WTC11 (cell line): ENCODE data around the gene CD59. TPM values are rescaled to one million over a fixed set of nuclear protein-coding genes. Genes with fewer than 3 reads are reported as not detected.

Experiments
- ATAC-seq: fragments of 200-7000 bp; cut with Tn5 transposase; 2 replicates; pipeline ENCODE4 v1.10.0; 2021; ENCODE audit warnings: mild to moderate bottlenecking, moderate library complexity
- CTCF ChIA-PET: fragments of 300-600 bp; sonication (Branson Sonifier 250); formaldehyde crosslinking; loops from one replicate; lab custom pipeline; 2021; ENCODE audit warnings: antibody characterized with exemption; lab: Charles Lee
- POLR2A ChIA-PET: fragments of 350-600 bp; sonication (Branson Sonifier 250); formaldehyde crosslinking; loops from one replicate; lab custom pipeline; 2021; ENCODE audit warnings: antibody characterized with exemption; lab: Charles Lee
- DNase-seq: peaks from one replicate; pipeline ENCODE4 v3.0.0; 2021; ENCODE audit warnings: low spot score
- H3K27ac Mint-ChIP-seq: 2 replicates; pipeline ENCODE4 v1.8.0; 2021; ENCODE audit warnings: mixed read lengths
- H3K27me3 Mint-ChIP-seq: 2 replicates; pipeline ENCODE4 v1.8.0; 2021; ENCODE audit warnings: low read depth, mild to moderate bottlenecking, moderate library complexity, mixed read lengths
- H3K36me3 Mint-ChIP-seq: 2 replicates; pipeline ENCODE4 v1.8.0; 2021; ENCODE audit warnings: mixed read lengths
- H3K4me1 Mint-ChIP-seq: 2 replicates; pipeline ENCODE4 v1.8.0; 2022; ENCODE audit warnings: mixed read lengths
- H3K4me3 Mint-ChIP-seq: 2 replicates; pipeline ENCODE4 v1.8.0; 2021; ENCODE audit warnings: mild to moderate bottlenecking, moderate library complexity, mixed read lengths
- H3K9me3 Mint-ChIP-seq: 2 replicates; pipeline ENCODE4 v1.8.0; 2021; ENCODE audit warnings: mixed read lengths
- CBFB ChIP-seq: sonication (generic); formaldehyde crosslinking; IDR thresholded peaks from 2 replicates; pipeline ENCODE4 v1.8.1; 2022; ENCODE audit warnings: mild to moderate bottlenecking, low read depth, missing genetic modification reagents
- FOXP1 ChIP-seq: sonication (generic); formaldehyde crosslinking; IDR thresholded peaks from 2 replicates; pipeline ENCODE4 v1.8.0; 2022; ENCODE audit warnings: missing genetic modification reagents, mild to moderate bottlenecking, moderate library complexity, borderline replicate concordance
- IRF1 ChIP-seq: sonication (generic); formaldehyde crosslinking; IDR thresholded peaks from 2 replicates; pipeline ENCODE4 v1.8.0; 2023; ENCODE audit warnings: missing genetic modification reagents
- NR1H2 ChIP-seq: sonication (generic); formaldehyde crosslinking; IDR thresholded peaks from 2 replicates; pipeline ENCODE4 v1.9.0; 2021; ENCODE audit warnings: mild to moderate bottlenecking, moderate library complexity, missing genetic modification reagents
- PRRX2 ChIP-seq: fragments of 250-450 bp; sonication (Bioruptor Pico); IDR thresholded peaks from 2 replicates; pipeline ENCODE4 v1.8.0; 2021; ENCODE audit warnings: mild to moderate bottlenecking
- SMAD4 ChIP-seq: sonication (generic); formaldehyde crosslinking; IDR thresholded peaks from 2 replicates; pipeline ENCODE4 v1.8.0; 2022; ENCODE audit warnings: mild to moderate bottlenecking, missing genetic modification reagents
- SOX15 ChIP-seq: fragments of 250-450 bp; sonication (Bioruptor Pico); IDR thresholded peaks from 2 replicates; pipeline ENCODE4 v1.9.0; 2021; ENCODE audit warnings: mild to moderate bottlenecking
- TCF7 ChIP-seq: sonication (generic); formaldehyde crosslinking; IDR thresholded peaks from 2 replicates; pipeline ENCODE4 v1.8.0; 2022; ENCODE audit warnings: mild to moderate bottlenecking, low read depth, missing genetic modification reagents, moderate library complexity
- ZNF317 ChIP-seq: sonication (generic); formaldehyde crosslinking; IDR thresholded peaks from 2 replicates; pipeline ENCODE4 v1.8.1; 2023; ENCODE audit warnings: low read depth, mild to moderate bottlenecking, moderate library complexity, missing genetic modification reagents, borderline replicate concordance
- total RNA-seq: library from RNA; stranded (reverse); gene quantifications from 3 replicates; pipeline ENCODE4 v1.2.3, GENCODE V29; 2021
- TF ChIP-seq, protein P1 (sequence below): sonication (generic); formaldehyde crosslinking; IDR thresholded peaks from 2 replicates; pipeline ENCODE4 v1.8.0; 2022; ENCODE audit warnings: mild to moderate bottlenecking, missing genetic modification reagents
- TF ChIP-seq, protein P2 (sequence below): sonication (generic); formaldehyde crosslinking; IDR thresholded peaks from 2 replicates; pipeline ENCODE4 v1.8.0; 2023; ENCODE audit warnings: mild to moderate bottlenecking, missing genetic modification reagents
- TF ChIP-seq, protein P3 (sequence below): sonication (generic); formaldehyde crosslinking; IDR thresholded peaks from 2 replicates; pipeline ENCODE4 v1.8.0; 2022; ENCODE audit warnings: mild to moderate bottlenecking, missing genetic modification reagents
- TF ChIP-seq, protein P4 (sequence below): sonication (generic); formaldehyde crosslinking; IDR thresholded peaks from 2 replicates; pipeline ENCODE4 v1.8.1; 2022; ENCODE audit warnings: low read depth, missing genetic modification reagents, borderline replicate concordance

CD59 gene
- total RNA-seq, 1 experiment from 2014 or later: 65.8 TPM

DNA sequence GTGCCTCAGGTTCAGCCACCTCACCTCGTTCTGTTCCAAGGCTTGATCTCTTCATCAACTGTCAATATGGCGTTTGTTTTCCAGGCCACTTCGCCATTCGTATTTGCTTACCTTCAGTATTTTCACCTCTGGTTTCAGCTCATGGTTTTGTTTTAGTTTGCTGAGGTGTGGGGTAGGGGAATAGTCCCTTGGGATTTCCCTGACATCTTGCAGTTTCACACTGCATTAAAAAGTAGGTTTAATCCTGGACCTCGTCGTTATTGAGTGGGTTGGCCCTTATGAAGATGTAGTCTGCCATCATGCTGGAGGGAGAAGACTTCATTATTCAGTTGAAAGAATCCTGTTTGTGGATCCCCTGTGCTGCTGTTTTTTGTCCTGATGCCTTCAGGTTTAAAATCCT lies 81.6 kb downstream of the CD59 start:
- Mint-ChIP-seq H3K9me3 (peaks cover 5% of the 10 kb centered on the region; the same call in 1 of the 2 replicates), H3K4me3 (no peak overlapping the region), H3K27ac (no peak overlapping the region), H3K27me3 (peaks cover 5% of the 10 kb centered on the region), H3K36me3 (no peaks in the 10 kb centered on the region), H3K4me1 (peaks cover 13% of the 10 kb centered on the region)
- CTCF ChIA-PET: no interaction called here
- ATAC-seq (no peak), DNase-seq (no peak)
- POLR2A ChIA-PET: no interaction called here
- TF ChIP-seq SMAD4 (CRISPR knock-in tag): no peak
- no peak for TF ChIP-seq FOXP1 (CRISPR knock-in tag)
- no peak for TF ChIP-seq CBFB
- TF ChIP-seq, protein P1, sequence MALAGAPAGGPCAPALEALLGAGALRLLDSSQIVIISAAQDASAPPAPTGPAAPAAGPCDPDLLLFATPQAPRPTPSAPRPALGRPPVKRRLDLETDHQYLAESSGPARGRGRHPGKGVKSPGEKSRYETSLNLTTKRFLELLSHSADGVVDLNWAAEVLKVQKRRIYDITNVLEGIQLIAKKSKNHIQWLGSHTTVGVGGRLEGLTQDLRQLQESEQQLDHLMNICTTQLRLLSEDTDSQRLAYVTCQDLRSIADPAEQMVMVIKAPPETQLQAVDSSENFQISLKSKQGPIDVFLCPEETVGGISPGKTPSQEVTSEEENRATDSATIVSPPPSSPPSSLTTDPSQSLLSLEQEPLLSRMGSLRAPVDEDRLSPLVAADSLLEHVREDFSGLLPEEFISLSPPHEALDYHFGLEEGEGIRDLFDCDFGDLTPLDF: no peak
- TF ChIP-seq, protein P2, sequence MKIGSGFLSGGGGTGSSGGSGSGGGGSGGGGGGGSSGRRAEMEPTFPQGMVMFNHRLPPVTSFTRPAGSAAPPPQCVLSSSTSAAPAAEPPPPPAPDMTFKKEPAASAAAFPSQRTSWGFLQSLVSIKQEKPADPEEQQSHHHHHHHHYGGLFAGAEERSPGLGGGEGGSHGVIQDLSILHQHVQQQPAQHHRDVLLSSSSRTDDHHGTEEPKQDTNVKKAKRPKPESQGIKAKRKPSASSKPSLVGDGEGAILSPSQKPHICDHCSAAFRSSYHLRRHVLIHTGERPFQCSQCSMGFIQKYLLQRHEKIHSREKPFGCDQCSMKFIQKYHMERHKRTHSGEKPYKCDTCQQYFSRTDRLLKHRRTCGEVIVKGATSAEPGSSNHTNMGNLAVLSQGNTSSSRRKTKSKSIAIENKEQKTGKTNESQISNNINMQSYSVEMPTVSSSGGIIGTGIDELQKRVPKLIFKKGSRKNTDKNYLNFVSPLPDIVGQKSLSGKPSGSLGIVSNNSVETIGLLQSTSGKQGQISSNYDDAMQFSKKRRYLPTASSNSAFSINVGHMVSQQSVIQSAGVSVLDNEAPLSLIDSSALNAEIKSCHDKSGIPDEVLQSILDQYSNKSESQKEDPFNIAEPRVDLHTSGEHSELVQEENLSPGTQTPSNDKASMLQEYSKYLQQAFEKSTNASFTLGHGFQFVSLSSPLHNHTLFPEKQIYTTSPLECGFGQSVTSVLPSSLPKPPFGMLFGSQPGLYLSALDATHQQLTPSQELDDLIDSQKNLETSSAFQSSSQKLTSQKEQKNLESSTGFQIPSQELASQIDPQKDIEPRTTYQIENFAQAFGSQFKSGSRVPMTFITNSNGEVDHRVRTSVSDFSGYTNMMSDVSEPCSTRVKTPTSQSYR (CRISPR knock-in tag): no peak
- TF ChIP-seq SOX15: no peak
- TF ChIP-seq ZNF317 (CRISPR knock-in tag): no peak
- no peak for TF ChIP-seq IRF1 (CRISPR knock-in tag)
- TF ChIP-seq, protein P3, sequence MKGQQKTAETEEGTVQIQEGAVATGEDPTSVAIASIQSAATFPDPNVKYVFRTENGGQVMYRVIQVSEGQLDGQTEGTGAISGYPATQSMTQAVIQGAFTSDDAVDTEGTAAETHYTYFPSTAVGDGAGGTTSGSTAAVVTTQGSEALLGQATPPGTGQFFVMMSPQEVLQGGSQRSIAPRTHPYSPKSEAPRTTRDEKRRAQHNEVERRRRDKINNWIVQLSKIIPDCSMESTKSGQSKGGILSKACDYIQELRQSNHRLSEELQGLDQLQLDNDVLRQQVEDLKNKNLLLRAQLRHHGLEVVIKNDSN: no peak
- TF ChIP-seq, protein P4, sequence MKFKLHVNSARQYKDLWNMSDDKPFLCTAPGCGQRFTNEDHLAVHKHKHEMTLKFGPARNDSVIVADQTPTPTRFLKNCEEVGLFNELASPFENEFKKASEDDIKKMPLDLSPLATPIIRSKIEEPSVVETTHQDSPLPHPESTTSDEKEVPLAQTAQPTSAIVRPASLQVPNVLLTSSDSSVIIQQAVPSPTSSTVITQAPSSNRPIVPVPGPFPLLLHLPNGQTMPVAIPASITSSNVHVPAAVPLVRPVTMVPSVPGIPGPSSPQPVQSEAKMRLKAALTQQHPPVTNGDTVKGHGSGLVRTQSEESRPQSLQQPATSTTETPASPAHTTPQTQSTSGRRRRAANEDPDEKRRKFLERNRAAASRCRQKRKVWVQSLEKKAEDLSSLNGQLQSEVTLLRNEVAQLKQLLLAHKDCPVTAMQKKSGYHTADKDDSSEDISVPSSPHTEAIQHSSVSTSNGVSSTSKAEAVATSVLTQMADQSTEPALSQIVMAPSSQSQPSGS (CRISPR knock-in tag): no peak
- no peak for TF ChIP-seq PRRX2
- no peak for TF ChIP-seq TCF7 (CRISPR knock-in tag)
- TF ChIP-seq NR1H2 (CRISPR knock-in tag): no peak

Other genes starting within 250 kb of the CD59 start
- gene C11orf91, start 35.6 kb downstream of the CD59 start, total RNA-seq: 0.22 TPM in 1 of 3 replicates, not detected in the others
- gene FBXO3, start 38.1 kb upstream of the CD59 start, total RNA-seq: 14.5 to 19.0 TPM (median 15.7 TPM) in 3 replicates
- 1.0 to 3.4 TPM (median 1.4 TPM) in 3 replicates for gene LMO2, start 155.7 kb upstream of the CD59 start, total RNA-seq